Stimulated activated naive CD8-positive, alpha-beta T cell treated with anti-CD3 and anti-CD28 coated beads, Interleukin-15, amount 100 ng/mL, for 72 hours (primary cell): ENCODE data around the gene SMC6.

Experiments
- ATAC-seq: fragments of 150-1000 bp; cut with Tn5 transposase; 2 replicates; pipeline ENCODE4 v1.10.0; 2021; ENCODE audit warnings: mild to moderate bottlenecking, moderate library complexity
- DNase-seq, 2 donors: peaks; one replicate each; pipeline ENCODE4 v3.0.0; 2021 to 2022
- H3K27ac Mint-ChIP-seq, 2 donors: one replicate each; pipeline ENCODE4 v1.8.0; 2022; ENCODE audit warnings: mild to moderate bottlenecking in 2 of 2, mixed read lengths in 2 of 2, moderate library complexity in 2 of 2
- H3K27me3 Mint-ChIP-seq: one replicate; pipeline ENCODE4 v1.8.0; 2022; ENCODE audit warnings: mixed read lengths
- H3K4me1 Mint-ChIP-seq: one replicate; pipeline ENCODE4 v1.8.0; 2022; ENCODE audit warnings: mild to moderate bottlenecking, mixed read lengths
- H3K4me3 Mint-ChIP-seq, 2 donors: one replicate each; pipeline ENCODE4 v1.8.0; 2022; ENCODE audit warnings: mild to moderate bottlenecking in 2 of 2, mixed read lengths in 2 of 2, moderate library complexity in 1 of 2
- H3K9me3 Mint-ChIP-seq, 2 donors: one replicate each; pipeline ENCODE4 v1.8.0; 2022; ENCODE audit warnings: mixed read lengths in 2 of 2

The SMC6 gene

GRCh38 chr2:17628349-17629261, 125.0 kb downstream of the SMC6 start:
- H3K4me1 Mint-ChIP-seq: no peaks in the 10 kb centered on the region
- no peak overlapping the region for H3K4me3 Mint-ChIP-seq
- H3K27me3 Mint-ChIP-seq: peaks cover 8% of the 10 kb centered on the region
- H3K9me3 Mint-ChIP-seq: no peaks in the 10 kb centered on the region
- peak overlapping the region in 1 of 2 donors; percentile 30 for H3K27ac Mint-ChIP-seq
- ATAC-seq: peak; percentile 47
- DNase-seq: no peak

- ATAC-seq (no peak), DNase-seq (no peak)
- peak overlapping the region in 1 of 2 donors; percentile 38 for H3K27ac Mint-ChIP-seq
- no peak overlapping the region for H3K4me3 Mint-ChIP-seq
- H3K27me3 Mint-ChIP-seq: peaks cover 15% of the 10 kb centered on the region
- H3K4me1 Mint-ChIP-seq: no peaks in the 10 kb centered on the region
- no peaks in the 10 kb centered on the region for H3K9me3 Mint-ChIP-seq
These were observed 126.2 kb downstream of the SMC6 start for GRCh38 chr2:17627434-17627833.

- Mint-ChIP-seq H3K9me3 (no peaks in the 10 kb centered on the region), H3K27ac (no peak overlapping the region), H3K4me3 (no peak overlapping the region), H3K4me1 (no peaks in the 10 kb centered on the region), H3K27me3 (peaks cover 19% of the 10 kb centered on the region)
- DNase-seq (no peak), ATAC-seq (no peak)
These were observed 126.6 kb downstream of the SMC6 start for GRCh38 chr2:17626986-17627385.

- Mint-ChIP-seq H3K4me3 (no peak overlapping the region), H3K9me3 (no peaks in the 10 kb centered on the region), H3K27me3 (peaks cover 23% of the 10 kb centered on the region), H3K4me1 (no peaks in the 10 kb centered on the region), H3K27ac (no peak overlapping the region)
- ATAC-seq: no peak
- no peak for DNase-seq
These were observed 128.2 kb downstream of the SMC6 start for GRCh38 chr2:17625446-17625845.

GRCh38 chr2:17621781-17622180, 131.8 kb downstream of the SMC6 start:
- Mint-ChIP-seq H3K4me3 (no peak overlapping the region), H3K4me1 (no peaks in the 10 kb centered on the region), H3K27me3 (peaks cover 28% of the 10 kb centered on the region), H3K9me3 (no peaks in the 10 kb centered on the region), H3K27ac (no peak overlapping the region)
- DNase-seq: no peak
- ATAC-seq: no peak

GRCh38 chr2:17620841-17621240, 132.8 kb downstream of the SMC6 start:
- H3K9me3 Mint-ChIP-seq: no peaks in the 10 kb centered on the region
- no peak for DNase-seq
- no peak overlapping the region for H3K27ac Mint-ChIP-seq
- H3K27me3 Mint-ChIP-seq: peaks cover 28% of the 10 kb centered on the region
- no peak for ATAC-seq
- peaks cover 4% of the 10 kb centered on the region for H3K4me1 Mint-ChIP-seq
- H3K4me3 Mint-ChIP-seq: no peak overlapping the region

- ATAC-seq: no peak
- no peak for DNase-seq
These were observed 133.3 kb downstream of the SMC6 start for GRCh38 chr2:17620280-17620679.

GRCh38 chr2:17617955-17618354, 135.7 kb downstream of the SMC6 start:
- Mint-ChIP-seq H3K27me3 (peaks cover 27% of the 10 kb centered on the region), H3K4me1 (peaks cover 9% of the 10 kb centered on the region), H3K9me3 (no peaks in the 10 kb centered on the region), H3K4me3 (no peak overlapping the region), H3K27ac (no peak overlapping the region)
- DNase-seq (no peak), ATAC-seq (no peak)

More at GRCh38 chr2:17620280-17620679, 133.3 kb downstream of the SMC6 start:
- H3K9me3 Mint-ChIP-seq: no peaks in the 10 kb centered on the region
- peaks cover 9% of the 10 kb centered on the region for H3K4me1 Mint-ChIP-seq
- no peak overlapping the region for H3K4me3 Mint-ChIP-seq
- H3K27ac Mint-ChIP-seq: no peak overlapping the region
- H3K27me3 Mint-ChIP-seq: peaks cover 28% of the 10 kb centered on the region

- H3K27me3 Mint-ChIP-seq: peaks cover 22% of the 10 kb centered on the region
- H3K4me1 Mint-ChIP-seq: peaks cover 9% of the 10 kb centered on the region
- H3K9me3 Mint-ChIP-seq: no peaks in the 10 kb centered on the region
- ATAC-seq: no peak
- H3K27ac Mint-ChIP-seq: no peak overlapping the region
- H3K4me3 Mint-ChIP-seq: no peak overlapping the region
- no peak for DNase-seq
These were observed 136.1 kb downstream of the SMC6 start for GRCh38 chr2:17617516-17617915.

GRCh38 chr2:17616405-17616804, 137.2 kb downstream of the SMC6 start:
- Mint-ChIP-seq H3K4me1 (peaks cover 9% of the 10 kb centered on the region), H3K9me3 (no peaks in the 10 kb centered on the region), H3K4me3 (no peak overlapping the region), H3K27me3 (peaks cover 13% of the 10 kb centered on the region), H3K27ac (peak overlapping the region in 1 of 2 donors; percentile 65)
- no peak for DNase-seq
- no peak for ATAC-seq

- Mint-ChIP-seq H3K4me1 (peaks cover 9% of the 10 kb centered on the region), H3K27me3 (peaks cover 13% of the 10 kb centered on the region), H3K4me3 (no peak overlapping the region), H3K27ac (peak overlapping the region in 1 of 2 donors; percentile 65), H3K9me3 (no peaks in the 10 kb centered on the region)
- DNase-seq (no peak), ATAC-seq (peak; percentile 17)
These were observed 137.8 kb downstream of the SMC6 start for GRCh38 chr2:17615728-17616351.

- H3K27me3 Mint-ChIP-seq: peaks cover 10% of the 10 kb centered on the region
- DNase-seq: no peak
- H3K27ac Mint-ChIP-seq: no peak overlapping the region
- ATAC-seq: no peak
- peaks cover 9% of the 10 kb centered on the region for H3K4me1 Mint-ChIP-seq
- no peak overlapping the region for H3K4me3 Mint-ChIP-seq
- H3K9me3 Mint-ChIP-seq: no peaks in the 10 kb centered on the region
These were observed 138.5 kb downstream of the SMC6 start for GRCh38 chr2:17615147-17615546.

GRCh38 chr2:17614174-17614930, 139.3 kb downstream of the SMC6 start:
- peaks cover 4% of the 10 kb centered on the region for H3K27me3 Mint-ChIP-seq
- ATAC-seq (no peak), DNase-seq (no peak)
- no peak overlapping the region for H3K27ac Mint-ChIP-seq
- H3K4me3 Mint-ChIP-seq: no peak overlapping the region
- peaks cover 9% of the 10 kb centered on the region for H3K4me1 Mint-ChIP-seq
- H3K9me3 Mint-ChIP-seq: no peaks in the 10 kb centered on the region
